ENCODE data around the gene TM9SF3.

TM9SF3 gene

GRCh38 chr10:96536129-96536528 is 50.7 kb downstream of the TM9SF3 start:
- DNase-seq = no peak
- Histone ChIP-seq H3K9me3 (no peaks in the 10 kb centered on the region), H3K4me1 (peaks cover 8% of the 10 kb centered on the region; the same call in 1 of the 2 replicates), H3K27me3 (no peaks in the 10 kb centered on the region), H3K4me3 (ENCODE audit: low read depth, low read length) (no peak overlapping the region), H3K36me3 (peaks cover 7% of the 10 kb centered on the region)
- TF ChIP-seq CTCF (IDR thresholded peaks at IDR 0.05; ENCODE audit: low read depth, low read length) = no peak

- Histone ChIP-seq H3K36me3 (peaks cover 24% of the 10 kb centered on the region), H3K27me3 (no peaks in the 10 kb centered on the region)
These were observed 54.3 kb downstream of the TM9SF3 start for GRCh38 chr10:96532523-96532922.

GRCh38 chr10:96529634-96530279 is 57.1 kb downstream of the TM9SF3 start:
- no peaks in the 10 kb centered on the region for H3K9me3 ChIP-seq
- peaks cover 41% of the 10 kb centered on the region for H3K36me3 ChIP-seq
- no peak for DNase-seq
- no peak overlapping the region for H3K4me3 ChIP-seq (ENCODE audit: low read depth, low read length)
- peaks cover 13% of the 10 kb centered on the region for H3K4me1 ChIP-seq
- TF ChIP-seq CTCF (IDR thresholded peaks at IDR 0.05; ENCODE audit: low read depth, low read length) = no peak
- H3K27me3 ChIP-seq = no peaks in the 10 kb centered on the region

More at GRCh38 chr10:96532523-96532922, 54.3 kb downstream of the TM9SF3 start:
- DNase-seq = no peak
- H3K4me3 ChIP-seq (ENCODE audit: low read depth, low read length) = no peak overlapping the region
- peaks cover 13% of the 10 kb centered on the region for H3K4me1 ChIP-seq
- no peak for TF ChIP-seq CTCF (IDR thresholded peaks at IDR 0.05; ENCODE audit: low read depth, low read length)
- H3K9me3 ChIP-seq = no peaks in the 10 kb centered on the region

GRCh38 chr10:96524741-96525140 is 62.1 kb downstream of the TM9SF3 start:
- no peaks in the 10 kb centered on the region for H3K27me3 ChIP-seq
- no peak for DNase-seq
- no peak for TF ChIP-seq CTCF (IDR thresholded peaks at IDR 0.05; ENCODE audit: low read depth, low read length)
- no peaks in the 10 kb centered on the region for H3K9me3 ChIP-seq
- peaks cover 50% of the 10 kb centered on the region for H3K36me3 ChIP-seq
- H3K4me3 ChIP-seq (ENCODE audit: low read depth, low read length) = no peak overlapping the region
- peaks cover 2% of the 10 kb centered on the region; the same call in 1 of the 2 replicates for H3K4me1 ChIP-seq

- Histone ChIP-seq H3K36me3 (peaks cover 12% of the 10 kb centered on the region), H3K27me3 (peaks cover 10% of the 10 kb centered on the region)
- DNase-seq = no peak
These were observed 69.5 kb downstream of the TM9SF3 start for GRCh38 chr10:96517284-96517683.

More at GRCh38 chr10:96517284-96517683, 69.5 kb downstream of the TM9SF3 start:
- Histone ChIP-seq H3K9me3 (no peaks in the 10 kb centered on the region), H3K4me1 (no peaks in the 10 kb centered on the region), H3K4me3 (ENCODE audit: low read depth, low read length) (no peak overlapping the region)
- no peak for TF ChIP-seq CTCF (IDR thresholded peaks at IDR 0.05; ENCODE audit: low read depth, low read length)
